Measurements from ENCODE around the gene CLUH. TPM values are rescaled to one million over a fixed set of nuclear protein-coding genes. Genes with fewer than 3 reads are reported as not detected.

Gene CLUH
- total RNA-seq, 1 experiment from 2014 or later = 175 TPM

DNA sequence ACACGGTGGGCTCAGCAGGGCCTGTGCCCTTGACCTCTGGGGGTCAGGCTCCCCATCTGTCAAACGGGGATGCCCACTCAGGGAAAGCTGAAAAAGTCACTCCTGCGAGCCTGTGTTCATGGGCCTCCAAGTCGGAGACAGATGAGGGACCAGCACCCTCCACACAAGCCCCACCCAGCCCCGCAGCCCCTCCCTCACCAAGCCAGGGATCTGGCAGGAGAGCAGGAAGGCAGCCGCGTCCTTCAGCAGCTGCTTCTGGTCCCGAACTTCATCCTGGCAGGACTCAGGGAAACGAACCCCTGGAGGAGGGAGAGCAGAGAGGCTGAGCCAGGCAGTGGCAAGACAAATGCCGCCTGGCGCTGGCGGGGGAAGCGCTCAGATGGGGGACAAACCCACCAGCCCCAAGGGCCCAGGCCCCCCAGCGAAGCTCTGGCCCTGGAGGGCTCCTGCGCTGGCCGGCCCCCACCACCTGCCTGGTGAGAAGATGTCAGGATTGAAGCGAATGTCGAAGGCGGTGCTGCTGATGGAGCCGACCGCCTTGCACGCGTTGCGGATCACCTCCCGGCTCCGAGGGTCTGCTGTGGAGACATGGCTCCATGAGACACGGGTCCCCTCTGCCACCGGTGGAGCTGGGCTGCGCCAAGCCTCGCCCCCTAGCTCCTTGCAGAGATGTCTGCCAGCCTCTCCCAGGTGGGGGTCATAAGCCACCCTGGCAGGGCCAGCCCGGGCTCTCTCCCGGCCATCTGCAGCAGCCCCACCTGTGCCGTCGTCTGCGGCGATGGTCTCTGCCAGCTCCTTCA, 15.4 kb downstream of the CLUH start:
- Histone ChIP-seq H3K4me1 (ENCODE audit: control insufficient read depth in 1 of 2, insufficient read depth in 2 of 2, low read length in 2 of 2) (no peaks in the 10 kb centered on the region), H4K20me1 (ENCODE audit: insufficient read depth) (no peaks in the 10 kb centered on the region), H3K9me2 (ENCODE audit: insufficient read depth) (no peaks in the 10 kb centered on the region), H3K4me2 (ENCODE audit: low read length) (no peak overlapping the region), H3K27ac (ENCODE audit: low read depth, low read length) (no peak overlapping the region), H3K36me3 (ENCODE audit: control insufficient read depth in 1 of 2, insufficient read depth in 2 of 2, low read length in 2 of 2) (peaks cover 12 to 49% of the 10 kb centered on the region in 2 experiments), H3K9ac (ENCODE audit: low read length) (no peak overlapping the region), H3K27me3 (ENCODE audit: insufficient read depth, low read length) (no peaks in the 10 kb centered on the region), H3K9me3 (ENCODE audit: control insufficient read depth in 1 of 2, insufficient read depth in 1 of 2, low read depth in 1 of 2, low read length in 2 of 2) (no peaks in the 10 kb centered on the region), H2AFZ (ENCODE audit: low read depth, low read length, poor library complexity, severe bottlenecking) (no peak overlapping the region), H3K4me3 (replicated peaks in 1 of 2; ENCODE audit: low read depth in 1 of 2, low read length in 2 of 2) (no peak overlapping the region), H3K79me2 (ENCODE audit: insufficient read depth, low read length) (peaks cover 3% of the 10 kb centered on the region; the same call in 1 of the 2 replicates)
- CTCF ChIA-PET = no interaction called here
- ATAC-seq (no peak), DNase-seq (ENCODE audit: low read depth, low spot score) (no peak)
- BruUV-seq (replicated peaks) = no TSS peak
- RAD21 ChIA-PET (ENCODE audit: low non-redundant PET in 1 of 2, low total read pairs in 2 of 2, uncharacterized antibody in 2 of 2, unreplicated experiment in 2 of 2) = interaction anchor here in 1 of 2 experiments (0.6 kb wide), 1 partner anchor 316 kb away, joined by 5 read pairs; no protein-coding TSS in a partner anchor
- POLR2A ChIA-PET = no interaction called here
- TF ChIP-seq CEBPB (IDR thresholded peaks at IDR 0.05; ENCODE audit: low read depth) = no peak
- no peak for TF ChIP-seq JUND (IDR thresholded peaks at IDR 0.05)
- TF ChIP-seq EGR1 (IDR thresholded peaks at IDR 0.05; ENCODE audit: low read depth) = no peak
- TF ChIP-seq, protein P1, sequence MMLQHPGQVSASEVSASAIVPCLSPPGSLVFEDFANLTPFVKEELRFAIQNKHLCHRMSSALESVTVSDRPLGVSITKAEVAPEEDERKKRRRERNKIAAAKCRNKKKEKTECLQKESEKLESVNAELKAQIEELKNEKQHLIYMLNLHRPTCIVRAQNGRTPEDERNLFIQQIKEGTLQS (IDR thresholded peaks at IDR 0.05) = no peak
- TF ChIP-seq POLR2A (IDR thresholded peaks at IDR 0.05; ENCODE audit: borderline replicate concordance, extremely low read depth, insufficient read depth, insufficient read length) = no peak
- TF ChIP-seq, protein P2, sequence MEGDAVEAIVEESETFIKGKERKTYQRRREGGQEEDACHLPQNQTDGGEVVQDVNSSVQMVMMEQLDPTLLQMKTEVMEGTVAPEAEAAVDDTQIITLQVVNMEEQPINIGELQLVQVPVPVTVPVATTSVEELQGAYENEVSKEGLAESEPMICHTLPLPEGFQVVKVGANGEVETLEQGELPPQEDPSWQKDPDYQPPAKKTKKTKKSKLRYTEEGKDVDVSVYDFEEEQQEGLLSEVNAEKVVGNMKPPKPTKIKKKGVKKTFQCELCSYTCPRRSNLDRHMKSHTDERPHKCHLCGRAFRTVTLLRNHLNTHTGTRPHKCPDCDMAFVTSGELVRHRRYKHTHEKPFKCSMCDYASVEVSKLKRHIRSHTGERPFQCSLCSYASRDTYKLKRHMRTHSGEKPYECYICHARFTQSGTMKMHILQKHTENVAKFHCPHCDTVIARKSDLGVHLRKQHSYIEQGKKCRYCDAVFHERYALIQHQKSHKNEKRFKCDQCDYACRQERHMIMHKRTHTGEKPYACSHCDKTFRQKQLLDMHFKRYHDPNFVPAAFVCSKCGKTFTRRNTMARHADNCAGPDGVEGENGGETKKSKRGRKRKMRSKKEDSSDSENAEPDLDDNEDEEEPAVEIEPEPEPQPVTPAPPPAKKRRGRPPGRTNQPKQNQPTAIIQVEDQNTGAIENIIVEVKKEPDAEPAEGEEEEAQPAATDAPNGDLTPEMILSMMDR (IDR thresholded peaks at IDR 0.05 in 2 of 3, conservative IDR thresholded peaks at IDR 0.05 in 1 of 3; ENCODE audit: borderline replicate concordance in 1 of 3, insufficient read depth in 1 of 3, low read depth in 2 of 3, low read length in 2 of 3) = no peak
- no peak for TF ChIP-seq POLR2AphosphoS5 (IDR thresholded peaks at IDR 0.05; ENCODE audit: low read depth, low read length)
- TF ChIP-seq SIN3A (IDR thresholded peaks at IDR 0.05; ENCODE audit: low read depth) = no peak
- TF ChIP-seq, protein P3, sequence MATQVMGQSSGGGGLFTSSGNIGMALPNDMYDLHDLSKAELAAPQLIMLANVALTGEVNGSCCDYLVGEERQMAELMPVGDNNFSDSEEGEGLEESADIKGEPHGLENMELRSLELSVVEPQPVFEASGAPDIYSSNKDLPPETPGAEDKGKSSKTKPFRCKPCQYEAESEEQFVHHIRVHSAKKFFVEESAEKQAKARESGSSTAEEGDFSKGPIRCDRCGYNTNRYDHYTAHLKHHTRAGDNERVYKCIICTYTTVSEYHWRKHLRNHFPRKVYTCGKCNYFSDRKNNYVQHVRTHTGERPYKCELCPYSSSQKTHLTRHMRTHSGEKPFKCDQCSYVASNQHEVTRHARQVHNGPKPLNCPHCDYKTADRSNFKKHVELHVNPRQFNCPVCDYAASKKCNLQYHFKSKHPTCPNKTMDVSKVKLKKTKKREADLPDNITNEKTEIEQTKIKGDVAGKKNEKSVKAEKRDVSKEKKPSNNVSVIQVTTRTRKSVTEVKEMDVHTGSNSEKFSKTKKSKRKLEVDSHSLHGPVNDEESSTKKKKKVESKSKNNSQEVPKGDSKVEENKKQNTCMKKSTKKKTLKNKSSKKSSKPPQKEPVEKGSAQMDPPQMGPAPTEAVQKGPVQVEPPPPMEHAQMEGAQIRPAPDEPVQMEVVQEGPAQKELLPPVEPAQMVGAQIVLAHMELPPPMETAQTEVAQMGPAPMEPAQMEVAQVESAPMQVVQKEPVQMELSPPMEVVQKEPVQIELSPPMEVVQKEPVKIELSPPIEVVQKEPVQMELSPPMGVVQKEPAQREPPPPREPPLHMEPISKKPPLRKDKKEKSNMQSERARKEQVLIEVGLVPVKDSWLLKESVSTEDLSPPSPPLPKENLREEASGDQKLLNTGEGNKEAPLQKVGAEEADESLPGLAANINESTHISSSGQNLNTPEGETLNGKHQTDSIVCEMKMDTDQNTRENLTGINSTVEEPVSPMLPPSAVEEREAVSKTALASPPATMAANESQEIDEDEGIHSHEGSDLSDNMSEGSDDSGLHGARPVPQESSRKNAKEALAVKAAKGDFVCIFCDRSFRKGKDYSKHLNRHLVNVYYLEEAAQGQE (IDR thresholded peaks at IDR 0.05; ENCODE audit: low read depth) = no peak
- no peak for TF ChIP-seq EZH2 (IDR thresholded peaks at IDR 0.05)
- TF ChIP-seq ZFX (IDR thresholded peaks at IDR 0.05) = no peak
- TF ChIP-seq ELF1 (IDR thresholded peaks at IDR 0.05; ENCODE audit: borderline replicate concordance, low read depth) = no peak
- no peak for TF ChIP-seq CBX3 (IDR thresholded peaks at IDR 0.05; ENCODE audit: low read depth)
- TF ChIP-seq SP1 (IDR thresholded peaks at IDR 0.05; ENCODE audit: low read depth) = no peak
- intact Hi-C loops (cut with micrococcal nuclease) = no loop called here

All from HCT116 (cell line).